ENCODE data around the gene GOLGA6L26.
"Not testable (repeated sequence)": the region's sequence is repeated elsewhere in the genome, so short reads cannot be mapped to it uniquely, and the experiment has no call there.

GRCh38 chr15:23374226-23374625 lies 40.2 kb upstream of the GOLGA6L26 start:
- TF ChIP-seq, protein P1, sequence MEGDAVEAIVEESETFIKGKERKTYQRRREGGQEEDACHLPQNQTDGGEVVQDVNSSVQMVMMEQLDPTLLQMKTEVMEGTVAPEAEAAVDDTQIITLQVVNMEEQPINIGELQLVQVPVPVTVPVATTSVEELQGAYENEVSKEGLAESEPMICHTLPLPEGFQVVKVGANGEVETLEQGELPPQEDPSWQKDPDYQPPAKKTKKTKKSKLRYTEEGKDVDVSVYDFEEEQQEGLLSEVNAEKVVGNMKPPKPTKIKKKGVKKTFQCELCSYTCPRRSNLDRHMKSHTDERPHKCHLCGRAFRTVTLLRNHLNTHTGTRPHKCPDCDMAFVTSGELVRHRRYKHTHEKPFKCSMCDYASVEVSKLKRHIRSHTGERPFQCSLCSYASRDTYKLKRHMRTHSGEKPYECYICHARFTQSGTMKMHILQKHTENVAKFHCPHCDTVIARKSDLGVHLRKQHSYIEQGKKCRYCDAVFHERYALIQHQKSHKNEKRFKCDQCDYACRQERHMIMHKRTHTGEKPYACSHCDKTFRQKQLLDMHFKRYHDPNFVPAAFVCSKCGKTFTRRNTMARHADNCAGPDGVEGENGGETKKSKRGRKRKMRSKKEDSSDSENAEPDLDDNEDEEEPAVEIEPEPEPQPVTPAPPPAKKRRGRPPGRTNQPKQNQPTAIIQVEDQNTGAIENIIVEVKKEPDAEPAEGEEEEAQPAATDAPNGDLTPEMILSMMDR (conservative IDR thresholded peaks at IDR 0.05 in 1 of 2, IDR thresholded peaks at IDR 0.05 in 1 of 2; ENCODE audit: low read depth in 1 of 2, low read length in 2 of 2): not testable (repeated sequence)
- TF ChIP-seq EZH2 (IDR thresholded peaks at IDR 0.05; ENCODE audit: low read length, missing control alignments): not testable (repeated sequence)
